Activated naive CD4-positive, alpha-beta T cell treated with anti-CD3 and anti-CD28 coated beads, Interleukin-2, amount 50 U/mL, for 24 hours (primary cell): ENCODE measurements around the gene CAPZB.

ENCODE experiments used
- H3K27ac Mint-ChIP-seq: one replicate; pipeline ENCODE4 v1.8.0; 2021; ENCODE audit warnings: mild to moderate bottlenecking, mixed read lengths
- H3K27me3 Mint-ChIP-seq: one replicate; pipeline ENCODE4 v1.8.0; 2021; ENCODE audit warnings: mixed read lengths
- H3K36me3 Mint-ChIP-seq: one replicate; pipeline ENCODE4 v1.8.0; 2021; ENCODE audit warnings: mixed read lengths
- H3K4me1 Mint-ChIP-seq: one replicate; pipeline ENCODE4 v1.8.0; 2021; ENCODE audit warnings: mixed read lengths
- H3K4me3 Mint-ChIP-seq: one replicate; pipeline ENCODE4 v1.8.0; 2021; ENCODE audit warnings: mild to moderate bottlenecking, mixed read lengths
- H3K9me3 Mint-ChIP-seq: one replicate; pipeline ENCODE4 v1.8.0; 2021; ENCODE audit warnings: mixed read lengths

Gene CAPZB

DNA sequence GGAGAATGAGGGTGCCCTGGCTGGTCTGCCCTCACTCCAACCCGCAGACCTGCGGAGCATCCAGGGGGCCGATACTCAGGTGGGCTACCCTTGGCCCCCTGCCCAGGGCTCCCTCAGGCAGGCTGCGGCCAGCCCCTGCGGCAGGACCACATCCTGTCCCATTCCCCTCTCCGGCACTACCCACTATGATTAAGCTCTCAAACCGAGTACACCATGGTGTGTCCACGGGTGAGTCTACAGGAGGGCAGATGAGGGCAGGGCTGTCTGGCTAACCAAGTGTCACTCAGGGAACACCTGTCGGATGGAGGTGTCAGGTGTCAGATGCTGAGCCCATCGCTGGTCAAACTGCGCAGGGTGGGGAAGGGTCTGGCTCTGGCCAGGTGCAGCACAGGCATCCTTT, 126.0 kb downstream of the CAPZB start:
- Mint-ChIP-seq H3K9me3 (no peaks in the 10 kb centered on the region), H3K4me1 (peaks cover 46% of the 10 kb centered on the region), H3K27ac (no peak overlapping the region), H3K27me3 (no peaks in the 10 kb centered on the region), H3K4me3 (no peak overlapping the region), H3K36me3 (peaks cover 7% of the 10 kb centered on the region)

DNA sequence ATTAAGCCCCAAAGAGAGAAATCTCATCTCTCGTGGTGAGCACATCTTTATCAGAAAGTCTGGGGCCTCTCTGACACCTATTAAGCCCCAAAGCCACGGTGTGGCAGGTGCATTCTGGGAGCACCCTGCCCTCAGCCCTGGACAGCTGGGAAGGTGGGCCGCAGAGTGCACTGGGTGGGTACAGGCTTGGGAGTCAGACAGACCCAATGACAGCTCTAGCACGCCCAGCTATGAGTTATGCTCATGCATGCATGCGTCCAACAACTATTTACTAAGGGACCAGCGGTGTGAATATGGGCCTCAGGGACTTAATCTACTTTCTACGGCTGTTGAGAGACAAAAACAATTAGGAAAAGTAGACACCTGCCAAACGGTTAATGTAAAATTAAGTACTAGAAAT, 126.6 kb downstream of the CAPZB start:
- Mint-ChIP-seq H3K4me1 (peaks cover 41% of the 10 kb centered on the region), H3K36me3 (peaks cover 7% of the 10 kb centered on the region), H3K9me3 (no peaks in the 10 kb centered on the region), H3K27me3 (no peaks in the 10 kb centered on the region), H3K4me3 (no peak overlapping the region), H3K27ac (no peak overlapping the region)

DNA sequence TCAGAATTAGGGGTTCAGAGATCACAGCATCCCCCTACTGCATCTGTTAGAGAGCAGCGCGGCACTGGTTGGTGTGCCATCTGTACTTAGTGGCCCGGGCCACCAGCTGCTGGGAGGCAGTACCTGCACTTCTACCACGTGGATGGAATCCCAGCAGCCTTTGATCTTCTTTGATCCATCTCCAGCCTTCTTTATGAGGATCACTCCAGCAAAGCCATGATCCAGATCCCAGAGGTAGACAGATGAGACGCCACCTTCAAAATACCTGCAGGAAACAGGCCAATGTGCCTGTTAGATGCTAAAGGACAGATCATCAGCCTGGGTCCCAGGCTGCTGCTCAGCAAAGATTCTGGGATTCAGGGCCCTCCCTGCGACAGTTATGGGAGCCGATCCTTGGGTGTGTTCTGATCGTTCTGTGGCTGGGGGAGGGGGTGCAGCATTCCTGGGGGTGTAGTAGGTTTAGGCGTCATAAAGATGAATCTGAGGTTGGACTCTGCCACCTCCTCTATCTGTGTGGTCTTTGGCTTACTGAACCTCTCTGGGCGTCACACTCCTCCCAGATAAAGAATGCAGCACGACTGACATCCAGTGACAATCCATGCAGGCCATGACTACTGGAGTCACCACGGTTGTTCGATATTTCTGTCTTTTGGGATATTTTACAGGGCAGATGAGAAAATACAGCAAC, 127.9 kb downstream of the CAPZB start:
- H3K36me3 Mint-ChIP-seq, result peaks cover 6% of the 10 kb centered on the region
- no peaks in the 10 kb centered on the region for H3K27me3 Mint-ChIP-seq
- H3K27ac Mint-ChIP-seq, result no peak overlapping the region
- no peaks in the 10 kb centered on the region for H3K9me3 Mint-ChIP-seq
- no peak overlapping the region for H3K4me3 Mint-ChIP-seq
- peaks cover 32% of the 10 kb centered on the region for H3K4me1 Mint-ChIP-seq

DNA sequence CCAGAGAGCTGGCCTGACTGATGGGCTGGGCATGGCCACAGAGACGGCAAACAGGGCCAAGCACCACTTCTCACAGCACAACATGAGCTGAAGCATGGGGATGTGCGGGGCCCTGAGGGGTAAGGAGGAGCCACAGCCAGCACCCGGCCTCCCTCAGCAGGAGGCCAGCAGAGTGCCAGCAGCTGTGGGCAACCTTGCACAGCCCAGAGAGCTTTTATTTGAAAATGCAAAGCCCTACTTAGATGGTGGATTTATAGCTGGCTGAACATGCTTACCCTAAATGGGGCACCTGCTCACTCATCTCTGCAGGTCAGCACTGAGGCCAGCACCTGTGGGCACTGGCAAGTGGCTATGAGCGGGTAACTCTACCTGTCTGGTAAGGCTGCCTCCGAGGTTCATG, 129.1 kb downstream of the CAPZB start:
- H3K27ac Mint-ChIP-seq, result no peak overlapping the region

DNA sequence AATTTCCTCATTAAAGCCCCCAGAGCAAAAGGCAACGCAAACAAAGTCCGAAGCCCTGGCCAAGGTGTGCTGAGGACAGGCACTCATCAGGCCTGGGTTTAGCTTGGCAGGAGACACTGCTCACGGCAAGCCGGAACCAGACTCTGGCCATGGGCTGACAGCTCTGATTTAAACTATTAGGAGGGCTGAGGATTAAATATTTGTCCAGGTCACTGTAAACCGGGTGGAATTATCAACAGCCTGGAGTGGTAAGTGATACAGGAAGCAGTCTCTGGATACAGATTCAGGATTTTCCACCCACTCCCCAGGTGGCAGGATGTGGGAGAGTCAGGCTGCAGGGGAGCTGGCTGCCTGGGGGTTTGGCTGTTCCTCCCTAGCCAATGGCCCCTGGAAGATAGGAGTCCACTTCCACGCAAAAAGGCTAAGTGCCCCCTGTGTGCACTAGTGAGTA, 130.8 kb downstream of the CAPZB start:
- H3K9me3 Mint-ChIP-seq, result no peaks in the 10 kb centered on the region
- H3K36me3 Mint-ChIP-seq, result peaks cover 8% of the 10 kb centered on the region
- H3K27me3 Mint-ChIP-seq, result no peaks in the 10 kb centered on the region
- no peak overlapping the region for H3K27ac Mint-ChIP-seq
- H3K4me3 Mint-ChIP-seq, result no peak overlapping the region
- H3K4me1 Mint-ChIP-seq, result peaks cover 3% of the 10 kb centered on the region

More for the DNA sequence above, 129.1 kb downstream of the CAPZB start:
- peaks cover 8% of the 10 kb centered on the region for H3K36me3 Mint-ChIP-seq
- H3K9me3 Mint-ChIP-seq, result no peaks in the 10 kb centered on the region
- no peaks in the 10 kb centered on the region for H3K27me3 Mint-ChIP-seq
- no peak overlapping the region for H3K4me3 Mint-ChIP-seq
- H3K4me1 Mint-ChIP-seq, result peaks cover 20% of the 10 kb centered on the region

DNA sequence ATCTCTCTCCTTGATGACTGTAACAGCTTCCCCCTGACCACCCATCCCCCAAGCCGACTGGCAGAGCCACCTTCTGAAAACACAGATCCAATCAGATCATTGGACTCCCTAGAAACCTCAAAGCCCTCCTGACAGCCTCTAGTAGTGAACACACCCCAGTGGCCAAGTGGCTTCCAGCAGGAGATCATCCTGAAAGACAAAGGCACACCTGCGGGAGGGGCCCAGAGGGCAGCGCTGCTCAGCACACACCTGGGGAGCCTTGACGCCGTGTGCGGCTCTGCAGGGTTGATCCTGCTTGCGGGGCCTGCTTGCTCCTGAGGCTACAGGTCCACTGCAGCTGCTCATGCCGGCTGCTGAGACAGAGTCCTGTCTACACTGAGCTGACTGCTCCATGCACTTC, 131.7 kb downstream of the CAPZB start:
- Mint-ChIP-seq H3K9me3 (no peaks in the 10 kb centered on the region), H3K27ac (no peak overlapping the region), H3K4me3 (no peak overlapping the region), H3K4me1 (peaks cover 3% of the 10 kb centered on the region), H3K36me3 (peaks cover 8% of the 10 kb centered on the region), H3K27me3 (no peaks in the 10 kb centered on the region)

DNA sequence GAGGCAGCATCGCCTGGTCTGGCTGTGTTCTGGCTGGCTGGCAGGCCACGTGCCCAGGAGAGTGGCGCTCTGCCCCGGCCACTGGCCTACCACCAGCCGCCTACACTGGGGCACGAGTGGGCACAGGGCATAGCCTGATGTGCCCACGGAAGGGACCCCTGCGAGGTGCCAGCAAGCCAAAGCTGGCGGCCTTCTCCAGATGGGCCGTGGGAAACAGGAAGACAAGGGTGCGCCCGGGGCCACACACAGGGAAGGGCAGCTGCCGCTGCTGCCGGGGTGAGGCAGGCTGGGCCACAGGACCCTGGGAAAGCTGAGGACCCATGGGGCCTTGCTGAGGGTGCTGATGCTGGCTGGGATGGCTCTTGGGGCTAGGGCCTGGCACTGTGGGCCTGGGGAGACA, 132.5 kb downstream of the CAPZB start:
- Mint-ChIP-seq H3K4me1 (no peaks in the 10 kb centered on the region), H3K9me3 (no peaks in the 10 kb centered on the region), H3K27me3 (no peaks in the 10 kb centered on the region), H3K36me3 (peaks cover 8% of the 10 kb centered on the region), H3K27ac (peak overlapping the region; percentile 4), H3K4me3 (no peak overlapping the region)

DNA sequence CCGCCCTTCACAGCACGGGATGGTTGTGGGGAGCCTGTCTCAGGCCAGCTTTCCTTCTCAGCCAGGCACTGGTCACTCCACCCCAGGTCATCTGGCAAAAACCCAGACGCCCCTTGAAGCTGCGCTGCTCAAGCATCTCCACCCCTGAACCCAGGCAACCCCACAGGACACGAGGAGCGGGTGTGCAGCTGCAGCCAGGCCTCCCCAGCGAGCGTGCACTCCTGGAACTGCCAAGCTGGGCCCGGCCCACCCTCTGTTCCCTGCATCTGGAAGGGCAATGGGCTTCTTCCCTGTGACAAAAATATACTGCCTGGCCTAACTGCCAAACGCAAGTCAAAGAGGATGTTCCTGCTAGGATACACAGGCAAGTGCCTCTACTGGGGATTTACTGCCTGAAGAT, 133.5 kb downstream of the CAPZB start:
- Mint-ChIP-seq H3K4me3 (no peak overlapping the region), H3K4me1 (no peaks in the 10 kb centered on the region), H3K9me3 (no peaks in the 10 kb centered on the region), H3K27me3 (no peaks in the 10 kb centered on the region), H3K36me3 (peaks cover 8% of the 10 kb centered on the region), H3K27ac (no peak overlapping the region)

DNA sequence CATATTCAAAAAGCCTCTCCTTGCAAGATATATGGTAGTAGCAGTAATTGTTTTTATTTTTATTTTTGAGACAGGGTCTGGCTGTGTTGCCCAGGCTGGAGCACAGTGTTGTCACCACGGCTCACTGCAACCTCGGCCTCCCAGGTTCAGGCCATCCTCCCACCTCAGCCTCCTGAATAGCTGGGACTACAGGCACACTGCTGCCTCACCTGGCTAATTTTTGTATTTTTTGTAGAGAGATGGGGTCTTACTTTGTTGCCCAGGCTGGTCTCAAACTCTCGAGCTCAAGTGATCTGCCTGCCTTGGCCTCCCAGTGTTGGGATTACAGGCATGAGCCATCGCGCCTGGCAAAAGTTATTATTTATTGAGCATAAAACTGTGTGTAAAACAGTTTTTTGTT, 134.8 kb downstream of the CAPZB start:
- Mint-ChIP-seq H3K36me3 (peaks cover 5% of the 10 kb centered on the region), H3K4me1 (no peaks in the 10 kb centered on the region)

DNA sequence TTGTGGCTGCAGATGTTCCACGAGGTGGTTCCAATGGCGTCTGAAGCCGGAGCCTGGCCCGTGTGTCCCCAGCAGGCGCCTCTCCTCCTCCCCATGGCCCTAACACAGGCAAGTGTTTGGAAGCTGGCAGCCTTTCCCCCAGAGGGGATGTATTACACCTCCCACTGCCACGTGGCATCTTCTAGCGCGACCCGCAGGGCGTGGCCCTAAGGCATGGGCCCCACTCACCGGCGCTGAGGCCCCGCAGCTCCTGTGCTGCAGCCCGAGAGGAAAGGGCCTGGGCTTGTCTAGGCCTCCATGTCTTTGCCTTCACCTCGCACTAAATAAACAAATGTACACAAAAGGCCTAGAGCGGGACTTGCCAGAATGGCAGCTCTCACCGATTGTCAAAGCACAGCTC, 135.3 kb downstream of the CAPZB start:
- H3K36me3 Mint-ChIP-seq, result peaks cover 3% of the 10 kb centered on the region
- H3K27me3 Mint-ChIP-seq, result no peaks in the 10 kb centered on the region
- peak overlapping the region; percentile 35 for H3K27ac Mint-ChIP-seq
- H3K4me1 Mint-ChIP-seq, result no peaks in the 10 kb centered on the region
- H3K4me3 Mint-ChIP-seq, result no peak overlapping the region
- H3K9me3 Mint-ChIP-seq, result no peaks in the 10 kb centered on the region

More for the DNA sequence above, 134.8 kb downstream of the CAPZB start:
- Mint-ChIP-seq H3K9me3 (no peaks in the 10 kb centered on the region), H3K4me3 (no peak overlapping the region), H3K27ac (no peak overlapping the region), H3K27me3 (no peaks in the 10 kb centered on the region)

DNA sequence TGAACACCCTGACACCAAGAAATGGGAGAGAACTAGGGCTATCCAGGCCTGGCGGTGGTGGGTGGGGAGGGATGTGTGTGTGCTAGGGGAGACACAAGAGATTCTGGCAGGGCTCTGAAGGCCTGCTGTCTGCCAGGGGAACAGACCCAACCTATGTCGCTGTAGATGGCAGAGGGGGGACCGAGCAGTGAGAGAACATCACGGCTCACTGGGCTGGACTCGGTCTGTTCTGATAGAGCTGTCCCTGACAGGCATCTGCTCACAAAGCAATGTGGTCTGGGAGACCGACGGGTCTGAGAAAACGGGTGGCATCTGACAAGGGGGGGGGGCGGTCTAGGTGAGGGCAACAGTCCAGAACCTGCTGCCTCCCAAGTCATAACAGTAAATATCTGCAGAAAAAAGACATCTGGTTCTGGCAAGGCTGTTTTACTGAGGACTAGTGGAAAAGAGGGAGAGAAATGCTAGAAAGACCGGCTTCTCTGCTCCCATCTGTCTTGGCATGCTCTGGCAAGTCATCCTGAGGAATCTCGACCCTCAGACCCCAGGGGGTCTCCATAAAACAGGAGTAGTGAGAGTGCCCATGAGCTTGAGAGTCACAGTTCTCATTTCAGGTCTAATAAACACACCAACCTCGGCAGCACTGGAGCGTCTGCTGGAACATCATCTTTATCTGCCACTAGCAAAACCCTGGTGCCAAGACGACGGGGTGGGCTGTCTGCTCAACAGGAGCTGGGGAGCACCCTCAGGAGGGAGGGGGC, 136.7 kb downstream of the CAPZB start:
- no peak overlapping the region for H3K4me3 Mint-ChIP-seq
- no peak overlapping the region for H3K27ac Mint-ChIP-seq
- H3K4me1 Mint-ChIP-seq, result no peaks in the 10 kb centered on the region
- no peaks in the 10 kb centered on the region for H3K9me3 Mint-ChIP-seq
- peaks cover 3% of the 10 kb centered on the region for H3K36me3 Mint-ChIP-seq
- H3K27me3 Mint-ChIP-seq, result no peaks in the 10 kb centered on the region

DNA sequence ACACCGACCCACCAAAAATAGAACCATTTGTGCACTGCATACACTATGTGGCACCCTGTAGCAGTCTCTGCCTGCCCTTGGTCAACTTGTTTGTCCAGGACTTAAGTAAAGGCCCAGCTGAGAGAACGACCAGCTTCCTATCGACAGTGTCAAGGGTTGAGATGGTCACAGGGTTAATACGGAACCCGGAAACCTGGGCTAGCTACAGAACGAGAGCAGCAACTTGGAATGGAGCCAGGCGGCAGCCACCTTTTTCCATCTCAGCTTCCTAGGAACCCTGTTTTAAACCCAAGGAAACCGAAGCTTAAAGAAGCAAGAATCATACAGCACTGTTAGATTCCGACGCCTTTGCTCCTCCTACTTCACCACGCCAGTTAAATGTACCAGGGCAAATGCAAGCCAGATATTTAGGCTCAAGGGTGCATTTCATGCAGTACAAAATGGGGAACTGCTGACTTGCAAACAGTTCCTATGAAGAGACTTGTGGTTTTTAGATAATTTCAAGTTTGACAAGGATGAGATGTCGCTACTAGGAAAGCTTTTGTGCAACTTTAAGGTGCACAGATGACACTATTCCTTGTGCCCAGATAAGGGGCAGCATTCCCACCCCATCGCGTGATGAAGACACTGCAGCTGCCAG, 137.7 kb downstream of the CAPZB start:
- Mint-ChIP-seq H3K4me1 (no peaks in the 10 kb centered on the region), H3K27ac (no peak overlapping the region), H3K4me3 (no peak overlapping the region), H3K36me3 (peaks cover 4% of the 10 kb centered on the region), H3K9me3 (no peaks in the 10 kb centered on the region), H3K27me3 (no peaks in the 10 kb centered on the region)

DNA sequence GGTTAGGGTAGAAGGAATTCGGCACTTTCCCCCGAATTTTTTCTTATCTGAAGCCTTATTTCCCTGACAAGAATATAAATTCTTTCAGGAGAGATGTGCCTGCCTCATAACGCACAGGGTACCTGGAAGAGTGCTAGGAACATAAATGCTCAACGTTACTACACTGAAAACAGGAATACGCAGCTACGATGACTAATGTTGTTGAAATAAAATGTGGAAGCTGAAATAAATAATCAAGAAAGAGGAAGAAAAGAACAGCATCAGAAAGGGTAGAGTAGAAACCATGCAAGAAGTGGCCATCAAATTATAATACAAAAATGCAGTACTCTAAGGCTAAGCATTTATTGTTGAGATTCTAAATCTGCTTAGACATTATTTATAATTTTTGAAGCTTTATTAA, 139.3 kb downstream of the CAPZB start:
- Mint-ChIP-seq H3K27me3 (no peaks in the 10 kb centered on the region), H3K36me3 (peaks cover 5% of the 10 kb centered on the region), H3K9me3 (no peaks in the 10 kb centered on the region), H3K27ac (no peak overlapping the region), H3K4me3 (no peak overlapping the region), H3K4me1 (peaks cover 4% of the 10 kb centered on the region)

DNA sequence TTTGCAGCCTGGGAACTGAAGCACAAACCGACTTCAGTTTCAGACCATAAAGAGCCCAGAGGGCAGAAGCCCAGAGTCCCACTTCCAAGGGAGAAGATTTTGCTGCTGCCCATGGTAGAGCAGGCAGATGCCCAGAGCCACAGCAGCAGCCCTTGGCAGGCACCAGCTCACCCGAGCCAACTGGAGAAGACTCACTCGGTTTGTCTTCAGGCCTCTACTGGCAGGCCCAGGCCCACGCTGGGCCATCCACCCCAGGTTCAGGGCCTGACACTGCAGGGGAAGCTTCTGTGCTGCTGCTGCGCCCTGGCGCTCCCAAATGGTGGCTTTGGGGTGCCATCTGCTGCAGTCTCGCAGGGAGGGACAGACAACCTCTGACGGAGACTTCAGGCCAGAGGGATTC, 139.9 kb downstream of the CAPZB start:
- Mint-ChIP-seq H3K27me3 (no peaks in the 10 kb centered on the region), H3K4me1 (peaks cover 4% of the 10 kb centered on the region), H3K36me3 (peaks cover 5% of the 10 kb centered on the region), H3K4me3 (no peak overlapping the region), H3K27ac (no peak overlapping the region), H3K9me3 (no peaks in the 10 kb centered on the region)

DNA sequence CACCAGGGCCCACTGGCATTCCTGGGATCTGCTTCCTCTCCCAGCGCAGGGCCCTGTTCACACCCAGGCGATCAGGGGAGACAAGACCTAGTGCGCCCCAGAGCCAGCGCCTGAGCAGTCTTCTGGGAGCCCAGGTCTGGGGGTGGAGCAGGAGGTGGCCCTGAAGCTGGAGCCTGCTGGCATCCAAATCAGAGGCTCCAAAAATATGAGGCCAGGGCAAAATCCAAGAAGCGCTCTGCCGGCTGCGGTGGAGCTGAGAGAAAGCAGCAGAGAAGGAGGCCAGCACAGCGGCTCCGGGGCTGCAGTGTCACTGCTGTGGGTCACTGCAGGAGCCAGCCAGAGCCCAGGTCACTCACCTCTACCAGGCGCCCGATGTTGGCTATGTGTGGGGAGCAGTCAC, 140.5 kb downstream of the CAPZB start:
- Mint-ChIP-seq H3K9me3 (no peaks in the 10 kb centered on the region), H3K4me3 (no peak overlapping the region), H3K36me3 (peaks cover 5% of the 10 kb centered on the region), H3K27ac (no peak overlapping the region), H3K27me3 (no peaks in the 10 kb centered on the region), H3K4me1 (peaks cover 4% of the 10 kb centered on the region)

DNA sequence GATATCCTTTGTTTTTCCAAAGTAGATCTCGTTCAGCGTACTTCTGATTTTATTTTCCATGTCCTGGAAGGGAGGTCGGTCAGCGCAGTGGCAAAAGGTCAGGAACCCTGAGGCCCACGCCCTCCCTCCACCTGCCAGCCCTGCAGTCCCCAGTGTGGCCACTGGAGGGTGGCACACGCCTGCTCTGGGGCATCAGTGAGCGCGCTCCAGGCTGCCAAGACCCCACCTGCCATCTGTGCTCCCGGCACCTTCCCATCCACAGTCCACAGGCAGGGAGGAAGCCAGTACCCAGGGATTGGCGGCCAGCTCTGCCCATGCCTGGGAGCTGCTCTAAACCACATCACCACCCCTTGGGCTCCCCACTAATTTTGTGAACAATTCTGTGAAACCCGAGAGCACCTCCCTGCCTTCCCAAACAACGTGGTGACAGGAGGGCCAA, 140.9 kb downstream of the CAPZB start:
- H3K27me3 Mint-ChIP-seq, result no peaks in the 10 kb centered on the region
- H3K36me3 Mint-ChIP-seq, result peaks cover 5% of the 10 kb centered on the region
- no peak overlapping the region for H3K27ac Mint-ChIP-seq
- no peak overlapping the region for H3K4me3 Mint-ChIP-seq
- no peaks in the 10 kb centered on the region for H3K9me3 Mint-ChIP-seq
- peaks cover 4% of the 10 kb centered on the region for H3K4me1 Mint-ChIP-seq
